ENCODE results near the gene SLC35B2. TPM values are rescaled to one million over a fixed set of nuclear protein-coding genes. Genes with fewer than 3 reads are reported as not detected.

The SLC35B2 gene
- polyA plus RNA-seq, 3 donors = 17.4 to 54.0 (median 30.6) TPM

DNA sequence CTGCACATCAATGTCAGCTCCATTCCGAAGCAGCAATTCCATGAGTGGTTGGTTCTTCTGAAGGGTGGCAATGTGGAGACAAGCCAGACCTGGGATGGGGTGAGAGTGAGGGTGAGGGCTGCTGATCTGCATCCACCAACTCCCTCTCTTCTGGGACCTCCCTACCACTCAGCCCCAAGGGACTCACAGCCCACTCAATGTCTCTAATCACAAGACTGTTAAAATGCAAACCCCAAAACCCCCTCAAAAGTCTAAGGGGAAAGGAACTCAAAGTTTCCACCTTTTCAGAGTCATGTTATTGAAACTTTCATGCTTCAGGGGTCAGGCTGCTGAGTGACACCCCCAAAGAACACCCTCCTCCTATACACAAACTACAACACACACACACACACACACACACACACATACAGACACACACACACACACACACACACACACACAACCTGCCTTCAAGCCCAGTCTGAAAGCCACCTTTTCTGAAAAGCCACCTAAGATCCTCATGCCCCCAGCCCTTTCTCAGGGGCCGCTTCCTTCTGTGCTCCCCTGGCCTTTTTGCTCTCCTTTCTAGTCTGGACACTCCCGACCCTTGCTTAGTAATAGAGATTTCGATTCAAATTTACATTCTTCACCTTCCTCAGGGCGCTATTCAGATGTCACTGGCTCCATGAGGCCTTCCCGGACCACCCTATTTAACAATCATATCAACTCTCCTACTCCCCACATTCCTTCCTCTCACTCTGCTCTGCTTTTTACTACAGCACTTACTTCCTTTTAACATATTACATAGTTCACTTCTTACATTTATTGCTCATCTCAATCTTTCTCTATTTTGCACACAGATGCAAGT, 3.3 kb upstream of the SLC35B2 start:
- no peak overlapping the region for H3K4me3 ChIP-seq (replicated peaks in 1 of 3; ENCODE audit: low read depth in 2 of 3, low read length in 3 of 3)
- H3K36me3 ChIP-seq (replicated peaks in 1 of 2; ENCODE audit: control insufficient read depth in 1 of 2, insufficient read depth in 2 of 2, low read length in 2 of 2) = peaks cover 44 to 53% of the 10 kb centered on the region in 2 donors
- intact Hi-C loops (cut with micrococcal nuclease) = loop anchor here in 1 of 2 donors (10.0 kb wide), 1 partner anchor 466 kb away; no protein-coding TSS in a partner anchor
- no peak overlapping the region for H3K27ac ChIP-seq (ENCODE audit: low read depth in 1 of 2, low read length in 2 of 2)
- H3K27me3 ChIP-seq (ENCODE audit: control insufficient read depth in 2 of 2, insufficient read depth in 2 of 2, low read length in 2 of 2) = no peaks in the 10 kb centered on the region
- no peak overlapping the region for H3K9ac ChIP-seq (ENCODE audit: insufficient read depth, low read length, poor library complexity, severe bottlenecking)
- peaks cover 93% of the 10 kb centered on the region for H4K20me1 ChIP-seq (ENCODE audit: insufficient read depth, low read length)
- no peak for DNase-seq
- H3K4me1 ChIP-seq (ENCODE audit: control insufficient read depth in 1 of 2, insufficient read depth in 2 of 2, low read length in 2 of 2) = peaks cover 49 to 77% of the 10 kb centered on the region in 2 donors
- Mint-ChIP-seq H3K4me3 (no peak overlapping the region), H3K9me3 (no peaks in the 10 kb centered on the region), H3K27ac (peak overlapping the region in 3 of 7 donors; percentile 52 to 80 (median 64)), H3K27me3 (ENCODE audit: low read depth in 3 of 3) (peaks cover 0 to 9% (median 2%) of the 10 kb centered on the region in 3 donors), H3K36me3 (peaks cover 45 to 57% of the 10 kb centered on the region in 2 donors), H3K4me1 (peaks cover 72% of the 10 kb centered on the region)
- H3K9me3 ChIP-seq (replicated peaks in 1 of 2; ENCODE audit: control insufficient read depth in 1 of 2, insufficient read depth in 1 of 2, low read length in 2 of 2) = no peaks in the 10 kb centered on the region
- H2AFZ ChIP-seq (ENCODE audit: insufficient read depth, low read depth, low read length, poor library complexity, severe bottlenecking) = no peak overlapping the region
- H3K4me2 ChIP-seq (replicated peaks; ENCODE audit: extremely low read depth, low read length, poor library complexity, severe bottlenecking) = no peak overlapping the region
- TF ChIP-seq, protein P1, sequence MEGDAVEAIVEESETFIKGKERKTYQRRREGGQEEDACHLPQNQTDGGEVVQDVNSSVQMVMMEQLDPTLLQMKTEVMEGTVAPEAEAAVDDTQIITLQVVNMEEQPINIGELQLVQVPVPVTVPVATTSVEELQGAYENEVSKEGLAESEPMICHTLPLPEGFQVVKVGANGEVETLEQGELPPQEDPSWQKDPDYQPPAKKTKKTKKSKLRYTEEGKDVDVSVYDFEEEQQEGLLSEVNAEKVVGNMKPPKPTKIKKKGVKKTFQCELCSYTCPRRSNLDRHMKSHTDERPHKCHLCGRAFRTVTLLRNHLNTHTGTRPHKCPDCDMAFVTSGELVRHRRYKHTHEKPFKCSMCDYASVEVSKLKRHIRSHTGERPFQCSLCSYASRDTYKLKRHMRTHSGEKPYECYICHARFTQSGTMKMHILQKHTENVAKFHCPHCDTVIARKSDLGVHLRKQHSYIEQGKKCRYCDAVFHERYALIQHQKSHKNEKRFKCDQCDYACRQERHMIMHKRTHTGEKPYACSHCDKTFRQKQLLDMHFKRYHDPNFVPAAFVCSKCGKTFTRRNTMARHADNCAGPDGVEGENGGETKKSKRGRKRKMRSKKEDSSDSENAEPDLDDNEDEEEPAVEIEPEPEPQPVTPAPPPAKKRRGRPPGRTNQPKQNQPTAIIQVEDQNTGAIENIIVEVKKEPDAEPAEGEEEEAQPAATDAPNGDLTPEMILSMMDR (IDR thresholded peaks at IDR 0.05) = no peak
- H3K79me2 ChIP-seq (ENCODE audit: insufficient read depth, low read length) = peaks cover 57% of the 10 kb centered on the region
- 93% methylated on average over 4 of the region's 6 CpGs for WGBS (ENCODE audit: insufficient coverage)

DNA sequence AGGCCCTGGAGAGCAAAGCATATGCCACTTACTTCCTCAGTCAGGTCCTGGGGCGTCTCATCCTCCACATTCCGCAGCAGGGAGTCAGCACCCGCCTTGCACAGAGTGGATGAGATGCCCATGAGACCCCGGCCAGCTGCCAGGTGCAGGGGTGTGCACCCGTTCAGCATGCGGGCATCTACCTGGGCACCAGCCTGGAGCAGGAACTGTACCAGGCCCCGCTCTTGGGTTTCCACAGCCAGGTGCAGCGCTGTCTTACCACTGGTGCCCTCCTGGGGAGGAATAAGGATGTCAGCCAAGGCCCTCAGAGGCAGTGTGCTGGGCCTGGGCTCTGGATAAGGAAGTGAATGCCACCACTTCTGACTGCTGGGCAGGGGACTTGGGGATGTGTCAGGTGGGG, 2.7 kb upstream of the SLC35B2 start:
- TF ChIP-seq, protein P1 (IDR thresholded peaks at IDR 0.05) = no peak
- Mint-ChIP-seq H3K9me3 (no peaks in the 10 kb centered on the region), H3K36me3 (peaks cover 52 to 64% of the 10 kb centered on the region in 2 donors), H3K4me3 (peak overlapping the region in 1 of 2 donors; percentile 41), H3K27me3 (ENCODE audit: low read depth in 3 of 3) (peaks cover 0 to 9% (median 2%) of the 10 kb centered on the region in 3 donors), H3K27ac (peak overlapping the region in 2 of 7 donors; percentile 45 to 52), H3K4me1 (peaks cover 75% of the 10 kb centered on the region)
- Histone ChIP-seq H3K36me3 (replicated peaks in 1 of 2; ENCODE audit: control insufficient read depth in 1 of 2, insufficient read depth in 2 of 2, low read length in 2 of 2) (peaks cover 48 to 60% of the 10 kb centered on the region in 2 donors), H3K27ac (ENCODE audit: low read depth in 1 of 2, low read length in 2 of 2) (no peak overlapping the region), H4K20me1 (ENCODE audit: insufficient read depth, low read length) (peaks cover 97% of the 10 kb centered on the region), H3K27me3 (ENCODE audit: control insufficient read depth in 2 of 2, insufficient read depth in 2 of 2, low read length in 2 of 2) (no peaks in the 10 kb centered on the region), H3K9me3 (replicated peaks in 1 of 2; ENCODE audit: control insufficient read depth in 1 of 2, insufficient read depth in 1 of 2, low read length in 2 of 2) (no peaks in the 10 kb centered on the region), H3K4me1 (ENCODE audit: control insufficient read depth in 1 of 2, insufficient read depth in 2 of 2, low read length in 2 of 2) (peaks cover 48 to 76% of the 10 kb centered on the region in 2 donors), H2AFZ (ENCODE audit: insufficient read depth, low read depth, low read length, poor library complexity, severe bottlenecking) (no peak overlapping the region), H3K79me2 (ENCODE audit: insufficient read depth, low read length) (peaks cover 53% of the 10 kb centered on the region), H3K9ac (ENCODE audit: insufficient read depth, low read length, poor library complexity, severe bottlenecking) (no peak overlapping the region), H3K4me3 (replicated peaks in 1 of 3; ENCODE audit: low read depth in 2 of 3, low read length in 3 of 3) (no peak overlapping the region), H3K4me2 (replicated peaks; ENCODE audit: extremely low read depth, low read length, poor library complexity, severe bottlenecking) (no peak overlapping the region)
- 95% methylated on average over 8 of the region's 8 CpGs for WGBS (ENCODE audit: insufficient coverage)
- intact Hi-C loops (cut with micrococcal nuclease) = loop anchor here in 1 of 2 donors (10.0 kb wide), 1 partner anchor 465 kb away; no protein-coding TSS in a partner anchor
- no peak for DNase-seq

Data from CD14-positive monocyte (primary cell).